ENCODE data around the gene EPO. TPM values are rescaled to one million over a fixed set of nuclear protein-coding genes. Genes with fewer than 3 reads are reported as not detected.

Gene EPO
- total RNA-seq, 3 donors from 2014 or later, result not detected

GRCh38 chr7:100689230-100690135 is 30.8 kb upstream of the EPO start:
- DNase-seq, result no peak
- no peak for TF ChIP-seq CTCF (IDR thresholded peaks at IDR 0.05)
- no peak overlapping the region for H3K4me3 ChIP-seq
- peaks cover 18% of the 10 kb centered on the region for H3K4me1 ChIP-seq (ENCODE audit: low read depth)
- intact Hi-C loops (cut with DNase I, micrococcal nuclease), result loop anchor here (5.0 to 10.0 kb wide), 2 partner anchors 215 to 217 kb away; partner anchors contain the start of gene TSC22D4 (in 1 of the 2)
- no peak for ATAC-seq
- no peaks in the 10 kb centered on the region for H3K9me3 ChIP-seq
- peaks cover 10% of the 10 kb centered on the region for H3K36me3 ChIP-seq (ENCODE audit: low read depth)

- H3K4me1 ChIP-seq (ENCODE audit: low read depth), result peaks cover 18% of the 10 kb centered on the region
- peak; percentile 93 for TF ChIP-seq CTCF (IDR thresholded peaks at IDR 0.05)
- H3K4me3 ChIP-seq, result no peak overlapping the region
- H3K36me3 ChIP-seq (ENCODE audit: low read depth), result no peaks in the 10 kb centered on the region
- ATAC-seq (peak; percentile 83), DNase-seq (peak; percentile 75 to 86 (median 84))
- H3K9me3 ChIP-seq, result no peaks in the 10 kb centered on the region
- intact Hi-C loops (cut with DNase I, micrococcal nuclease), result loop anchor here in 1 of 2 donors (5.0 kb wide), 1 partner anchor 220 kb away; no protein-coding TSS in a partner anchor
Observed at GRCh38 chr7:100691676-100692577, 28.3 kb upstream of the EPO start.

GRCh38 chr7:100692578-100692961 is 27.7 kb upstream of the EPO start:
- H3K4me3 ChIP-seq, result no peak overlapping the region
- intact Hi-C loops (cut with DNase I, micrococcal nuclease), result loop anchor here in 1 of 2 donors (5.0 kb wide), 1 partner anchor 220 kb away; no protein-coding TSS in a partner anchor
- H3K36me3 ChIP-seq (ENCODE audit: low read depth), result no peaks in the 10 kb centered on the region
- DNase-seq (no peak), ATAC-seq (no peak)
- H3K4me1 ChIP-seq (ENCODE audit: low read depth), result peaks cover 18% of the 10 kb centered on the region
- no peak for TF ChIP-seq CTCF (IDR thresholded peaks at IDR 0.05)
- no peaks in the 10 kb centered on the region for H3K9me3 ChIP-seq

- H3K4me1 ChIP-seq (ENCODE audit: low read depth), result peaks cover 18% of the 10 kb centered on the region
- peak overlapping the region; percentile 90 for H3K4me3 ChIP-seq
- no peaks in the 10 kb centered on the region for H3K36me3 ChIP-seq (ENCODE audit: low read depth)
- H3K9me3 ChIP-seq, result no peaks in the 10 kb centered on the region
- TF ChIP-seq CTCF (IDR thresholded peaks at IDR 0.05), result no peak
- intact Hi-C loops (cut with DNase I, micrococcal nuclease), result loop anchor here in 1 of 2 donors (5.0 kb wide), 1 partner anchor 221 kb away; no protein-coding TSS in a partner anchor
- DNase-seq (peak in 2 of 3 donors; percentile 23 to 58), ATAC-seq (peak; percentile 22)
Observed at GRCh38 chr7:100693312-100694097, 26.8 kb upstream of the EPO start.

Data from mucosa of descending colon (tissue), 3 donors.